HepG2 (cell line): ENCODE data around the gene CHDH. TPM values are rescaled to one million over a fixed set of nuclear protein-coding genes. Genes with fewer than 3 reads are reported as not detected.

Experiments used
- CREBL2 ChIP-seq: sonication (generic); formaldehyde crosslinking; IDR thresholded peaks from 2 replicates; pipeline ENCODE4 v1.8.1; 2023; ENCODE audit warnings: missing genetic modification reagents, mild to moderate bottlenecking, borderline replicate concordance
- HBP1 ChIP-seq: IDR thresholded peaks from 2 replicates; pipeline ENCODE4 v1.6.1; 2016; ENCODE audit warnings: low read depth, control low read depth
- JUNB ChIP-seq: sonication (generic); formaldehyde crosslinking; IDR thresholded peaks from 2 replicates; pipeline ENCODE4 v1.8.0; 2022; ENCODE audit warnings: missing genetic modification reagents, mild to moderate bottlenecking, borderline replicate concordance
- MAF1 ChIP-seq: sonication (generic); formaldehyde crosslinking; IDR thresholded peaks from 2 replicates; pipeline ENCODE4 v1.5.0; 2020; ENCODE audit warnings: missing genetic modification reagents, borderline replicate concordance
- MZF1 ChIP-seq: sonication (generic); formaldehyde crosslinking; IDR thresholded peaks from 2 replicates; pipeline ENCODE4 v1.8.1; 2023; ENCODE audit warnings: mild to moderate bottlenecking, missing genetic modification reagents, borderline replicate concordance
- NFE2 ChIP-seq: sonication (generic); formaldehyde crosslinking; IDR thresholded peaks from 2 replicates; pipeline ENCODE4 v1.4.0; 2020; ENCODE audit warnings: missing genetic modification reagents
- POLR2A ChIP-seq, 2 experiments: IDR thresholded peaks; 2 replicates each; pipeline ENCODE4 v1.6.1; 2011; ENCODE audit warnings: low read depth in 2 of 2, low read length in 2 of 2, mild to moderate bottlenecking in 1 of 2, moderate library complexity in 1 of 2; ENCODE audit not compliant: insufficient read depth in 1 of 2
- POLR2AphosphoS2 ChIP-seq: IDR thresholded peaks from 2 replicates; pipeline ENCODE4 v1.6.1; 2011; ENCODE audit warnings: low read depth, low read length, improper control_type of control experiment
- RERE ChIP-seq: IDR thresholded peaks from 2 replicates; pipeline ENCODE4 v1.6.1; 2016; ENCODE audit warnings: low read depth, missing genetic modification reagents, missing compliant biosample characterization
- SIN3A ChIP-seq: IDR thresholded peaks from 2 replicates; pipeline ENCODE4 v1.6.1; 2011; ENCODE audit warnings: low read depth, mild to moderate bottlenecking, control low read depth, low read length, borderline replicate concordance
- ZNF646 ChIP-seq: sonication (generic); formaldehyde crosslinking; IDR thresholded peaks from 2 replicates; pipeline ENCODE4 v1.9.0; 2021; ENCODE audit warnings: mild to moderate bottlenecking, missing genetic modification reagents
- ZNF710 ChIP-seq: sonication (generic); formaldehyde crosslinking; IDR thresholded peaks from 2 replicates; pipeline ENCODE4 v1.5.0; 2020; ENCODE audit warnings: mild to moderate bottlenecking, missing genetic modification reagents, borderline replicate concordance
- polyA plus RNA-seq, 8 experiments: library from polyadenylated mRNA; depleted of rRNA in 3 of 8; stranded (reverse) in 7 of 8; unstranded in 1 of 8; fragments of >200 nt; fragmentation: Illumina TruSeq in 4 of 8; extraction: Trizol in 4 of 8; gene quantifications; 2 replicates each; pipeline versions ENCODE4 v1.2.1 to v1.2.3, GENCODE V29; 2011 to 2016; ENCODE audit warnings: low read depth in 4 of 8, missing spikeins in 1 of 8, mixed read lengths in 1 of 8; ENCODE audit not compliant: insufficient read depth in 1 of 8
- total RNA-seq, 5 experiments: library from RNA; depleted of rRNA; stranded (reverse); fragments of >200 nt; fragmentation: Illumina TruSeq; extraction: Trizol; gene quantifications; 2 replicates each; pipeline ENCODE4 v1.2.3, GENCODE V29; 2016; ENCODE audit warnings: low read depth in 1 of 5

CHDH gene
- total and polyA plus RNA-seq, 2 of the 13 experiments (the other 11 are each of a cell fraction or from before 2014, with no cell fraction given) = 28.1 to 48.9 TPM

- TF ChIP-seq ZNF646 = no peak
- TF ChIP-seq MZF1 = no peak
- no peak for TF ChIP-seq CREBL2
- no peak; the same call in 1 of the 2 replicates for TF ChIP-seq POLR2AphosphoS2
- TF ChIP-seq MAF1 (CRISPR knock-in tag) = 0 out of 2 replicates have a peak, but pooled peaks have one; percentile 54
- no peak for TF ChIP-seq NFE2 (CRISPR knock-in tag)
- peak; percentile 60 for TF ChIP-seq SIN3A
- no peak for TF ChIP-seq JUNB (CRISPR knock-in tag)
- 0 out of 2 replicates have a peak, but pooled peaks have one; percentile 64 for TF ChIP-seq HBP1 (CRISPR knock-in tag)
- peak; percentile 41; the same call in 1 of the 2 replicates for TF ChIP-seq RERE (CRISPR knock-in tag)
- TF ChIP-seq ZNF710 (CRISPR knock-in tag) = no peak; the same call in 1 of the 2 replicates
- peak in 1 of 2 experiments; percentile 45; a peak in 2 of 4 replicates for TF ChIP-seq POLR2A (IDR thresholded peaks at IDR 0.05; ENCODE audit: insufficient read depth in 1 of 2, low read depth in 2 of 2, low read length in 2 of 2)
These were observed 3.6 kb downstream of the CHDH start (continued) for GRCh38 chr3:53842436-53843194.
